ENCODE data around the gene MROH2A.

The MROH2A gene

GRCh38 chr2:233775414-233775813 lies 2.7 kb upstream of the MROH2A start:
- no peak for TF ChIP-seq CTCF (IDR thresholded peaks at IDR 0.05; ENCODE audit: insufficient read depth, low read depth, low read length, missing control alignments)

GRCh38 chr2:233779722-233780121 lies 1.6 kb downstream of the MROH2A start:
- no peak for DNase-seq (ENCODE audit: low read depth)
- no peak for TF ChIP-seq CTCF (IDR thresholded peaks at IDR 0.05; ENCODE audit: insufficient read depth, low read depth, low read length, missing control alignments)
- no peak overlapping the region for H3K4me3 ChIP-seq (ENCODE audit: low read depth, low read length)

More at GRCh38 chr2:233775414-233775813, 2.7 kb upstream of the MROH2A start:
- no peak for DNase-seq (ENCODE audit: low read depth)
- no peak overlapping the region for H3K4me3 ChIP-seq (ENCODE audit: low read depth, low read length)

- DNase-seq (ENCODE audit: low read depth) = no peak
- no peak overlapping the region for H3K4me3 ChIP-seq (ENCODE audit: low read depth, low read length)
- TF ChIP-seq CTCF (IDR thresholded peaks at IDR 0.05; ENCODE audit: insufficient read depth, low read depth, low read length, missing control alignments) = no peak
Measured at GRCh38 chr2:233780771-233781170, 2.6 kb downstream of the MROH2A start.

GRCh38 chr2:233789554-233789953 lies 11.4 kb downstream of the MROH2A start:
- TF ChIP-seq CTCF (IDR thresholded peaks at IDR 0.05; ENCODE audit: insufficient read depth, low read depth, low read length, missing control alignments) = no peak
- DNase-seq (ENCODE audit: low read depth) = no peak
- no peak overlapping the region for H3K4me3 ChIP-seq (ENCODE audit: low read depth, low read length)

GRCh38 chr2:233791151-233791882 lies 13.2 kb downstream of the MROH2A start:
- TF ChIP-seq CTCF (IDR thresholded peaks at IDR 0.05; ENCODE audit: insufficient read depth, low read depth, low read length, missing control alignments) = no peak
- DNase-seq (ENCODE audit: low read depth) = no peak
- no peak overlapping the region for H3K4me3 ChIP-seq (ENCODE audit: low read depth, low read length)

GRCh38 chr2:233791883-233792329 lies 13.8 kb downstream of the MROH2A start:
- TF ChIP-seq CTCF (IDR thresholded peaks at IDR 0.05; ENCODE audit: insufficient read depth, low read depth, low read length, missing control alignments) = no peak
- H3K4me3 ChIP-seq (ENCODE audit: low read depth, low read length) = no peak overlapping the region
- no peak for DNase-seq (ENCODE audit: low read depth)

GRCh38 chr2:233792720-233793119 lies 14.6 kb downstream of the MROH2A start:
- no peak for TF ChIP-seq CTCF (IDR thresholded peaks at IDR 0.05; ENCODE audit: insufficient read depth, low read depth, low read length, missing control alignments)
- no peak overlapping the region for H3K4me3 ChIP-seq (ENCODE audit: low read depth, low read length)
- no peak for DNase-seq (ENCODE audit: low read depth)
